CD14-positive monocyte (primary cell): ENCODE measurements around the gene PARP9. TPM values are rescaled to one million over a fixed set of nuclear protein-coding genes. Genes with fewer than 3 reads are reported as not detected.
"Not testable (repeated sequence)": the region's sequence is repeated elsewhere in the genome, so short reads cannot be mapped to it uniquely, and the experiment has no call there.

Source experiments
- DNase-seq, 3 donors: peaks; one replicate each; pipeline ENCODE4 v3.0.0-alpha.2; 2011 to 2022
- H2AFZ ChIP-seq: 2 replicates; pipeline ENCODE4 v1.6.0; 2012; ENCODE audit warnings: mild to moderate bottlenecking, low read depth, low read length, inconsistent platforms; ENCODE audit not compliant: insufficient read depth, poor library complexity, severe bottlenecking
- H3K27ac ChIP-seq, 2 donors: 1 replicate in 1 of 2; 2 replicates in 1 of 2; pipeline ENCODE4 v1.5.1; 2012 to 2013; ENCODE audit warnings: low read length in 2 of 2, control low read depth in 1 of 2, inconsistent platforms in 1 of 2, low read depth in 1 of 2, mild to moderate bottlenecking in 1 of 2
- H3K27me3 ChIP-seq, 2 donors: one replicate each; pipeline versions ENCODE4 v1.6.0 to v1.6.1; 2011 to 2013; ENCODE audit warnings: low read length in 2 of 2; ENCODE audit not compliant: control insufficient read depth in 2 of 2, insufficient read depth in 2 of 2
- H3K36me3 ChIP-seq, 2 donors: replicated peaks in 1 of 2; 1 replicate in 1 of 2; 2 replicates in 1 of 2; pipeline versions ENCODE4 v1.5.1 to v1.6.1; 2012 to 2013; ENCODE audit warnings: low read length in 2 of 2, control low read depth in 1 of 2, inconsistent platforms in 1 of 2, mild to moderate bottlenecking in 1 of 2; ENCODE audit not compliant: insufficient read depth in 2 of 2, control insufficient read depth in 1 of 2
- H3K4me1 ChIP-seq, 2 donors: 1 replicate in 1 of 2; 2 replicates in 1 of 2; pipeline versions ENCODE4 v1.5.1 to v1.6.1; 2012 to 2013; ENCODE audit warnings: low read length in 2 of 2, control low read depth in 1 of 2, inconsistent platforms in 1 of 2, mild to moderate bottlenecking in 1 of 2, moderate library complexity in 1 of 2; ENCODE audit not compliant: insufficient read depth in 2 of 2, control insufficient read depth in 1 of 2
- H3K4me2 ChIP-seq: replicated peaks from 2 replicates; pipeline ENCODE3; 2012; ENCODE audit warnings: low read length, moderate library complexity, mild to moderate bottlenecking; ENCODE audit not compliant: poor library complexity, severe bottlenecking; ENCODE audit errors: extremely low read depth
- H3K4me3 ChIP-seq, 3 experiments: fragments of 200-600 bp in 1 of 3; sonication (generic) in 1 of 3; replicated peaks in 1 of 3; 1 replicate in 2 of 3; 2 replicates in 1 of 3; pipeline ENCODE4 v1.5.1; 2011 to 2013; ENCODE audit warnings: low read length in 3 of 3, mild to moderate bottlenecking in 3 of 3, control low read depth in 2 of 3, low read depth in 2 of 3, inconsistent platforms in 1 of 3, moderate library complexity in 1 of 3
- H3K79me2 ChIP-seq: 2 replicates; pipeline ENCODE4 v1.6.0; 2012; ENCODE audit warnings: mild to moderate bottlenecking, control low read depth, inconsistent platforms, low read length, moderate library complexity; ENCODE audit not compliant: insufficient read depth
- H3K9ac ChIP-seq: 2 replicates; pipeline ENCODE4 v1.6.0; 2017; ENCODE audit warnings: low read length, mild to moderate bottlenecking; ENCODE audit not compliant: insufficient read depth, poor library complexity, severe bottlenecking
- H3K9me3 ChIP-seq, 2 donors: replicated peaks in 1 of 2; 1 replicate in 1 of 2; 2 replicates in 1 of 2; pipeline versions ENCODE4 v1.5.1 to v1.6.1; 2012 to 2013; ENCODE audit warnings: low read length in 2 of 2, control low read depth in 1 of 2; ENCODE audit not compliant: control insufficient read depth in 1 of 2, insufficient read depth in 1 of 2
- H4K20me1 ChIP-seq: 2 replicates; pipeline ENCODE4 v1.6.0; 2012; ENCODE audit warnings: mild to moderate bottlenecking, low read length, control low read depth, moderate library complexity; ENCODE audit not compliant: insufficient read depth
- H3K27ac Mint-ChIP-seq, 7 donors: one replicate each; pipeline ENCODE4 v1.8.0; 2020; ENCODE audit warnings: mild to moderate bottlenecking in 7 of 7, mixed read lengths in 7 of 7, moderate library complexity in 6 of 7, inconsistent platforms in 2 of 7
- H3K27me3 Mint-ChIP-seq, 3 donors: one replicate each; pipeline ENCODE4 v1.8.0; 2021 to 2022; ENCODE audit warnings: low read depth in 3 of 3, mild to moderate bottlenecking in 3 of 3, mixed read lengths in 3 of 3, moderate library complexity in 3 of 3, inconsistent platforms in 1 of 3
- H3K36me3 Mint-ChIP-seq, 2 donors: one replicate each; pipeline ENCODE4 v1.8.0; 2020; ENCODE audit warnings: mixed read lengths in 2 of 2, inconsistent platforms in 1 of 2, mild to moderate bottlenecking in 1 of 2
- H3K4me1 Mint-ChIP-seq: one replicate; pipeline ENCODE4 v1.8.0; 2020; ENCODE audit warnings: mild to moderate bottlenecking, mixed read lengths
- H3K4me3 Mint-ChIP-seq, 2 donors: one replicate each; pipeline ENCODE4 v1.8.0; 2020; ENCODE audit warnings: mild to moderate bottlenecking in 2 of 2, mixed read lengths in 2 of 2, moderate library complexity in 1 of 2
- H3K9me3 Mint-ChIP-seq, 7 donors: one replicate each; pipeline ENCODE4 v1.8.0; 2020 to 2022; ENCODE audit warnings: mixed read lengths in 7 of 7, mild to moderate bottlenecking in 6 of 7, moderate library complexity in 6 of 7, inconsistent platforms in 2 of 7
- CTCF ChIP-seq: fragments of 200-600 bp; IDR thresholded peaks from one replicate; pipeline ENCODE4 v1.8.0; 2022; ENCODE audit warnings: antibody characterized with exemption, mild to moderate bottlenecking
- WGBS: methylation state at CpG from one replicate; pipeline ENCODE4 v1.1.5; 2013; ENCODE audit warnings: missing lambda C conversion rate; ENCODE audit not compliant: insufficient coverage; 5-methylcytosine and 5-hydroxymethylcytosine counted together
- intact Hi-C, 2 donors: fragments of 100-400 bp; cut with micrococcal nuclease; formaldehyde crosslinking; loops; one replicate each; pipeline versions ENCODE4 v1.15.0 to v1.15.1; 2023
- polyA plus RNA-seq, 3 donors: library from polyadenylated mRNA; depleted of rRNA in 1 of 3; unstranded in 2 of 3; stranded (reverse) in 1 of 3; fragments of 300-500 nt in 2 of 3; fragments of >200 nt in 1 of 3; fragmentation: Illumina TruSeq in 2 of 3; gene quantifications; 1 replicate in 2 of 3; 2 replicates in 1 of 3; pipeline ENCODE4 v1.2.3, GENCODE V29; 2012 to 2021

Gene PARP9
- polyA plus RNA-seq, 3 donors, result 31.4 to 43.3 (median 34.4) TPM

DNA sequence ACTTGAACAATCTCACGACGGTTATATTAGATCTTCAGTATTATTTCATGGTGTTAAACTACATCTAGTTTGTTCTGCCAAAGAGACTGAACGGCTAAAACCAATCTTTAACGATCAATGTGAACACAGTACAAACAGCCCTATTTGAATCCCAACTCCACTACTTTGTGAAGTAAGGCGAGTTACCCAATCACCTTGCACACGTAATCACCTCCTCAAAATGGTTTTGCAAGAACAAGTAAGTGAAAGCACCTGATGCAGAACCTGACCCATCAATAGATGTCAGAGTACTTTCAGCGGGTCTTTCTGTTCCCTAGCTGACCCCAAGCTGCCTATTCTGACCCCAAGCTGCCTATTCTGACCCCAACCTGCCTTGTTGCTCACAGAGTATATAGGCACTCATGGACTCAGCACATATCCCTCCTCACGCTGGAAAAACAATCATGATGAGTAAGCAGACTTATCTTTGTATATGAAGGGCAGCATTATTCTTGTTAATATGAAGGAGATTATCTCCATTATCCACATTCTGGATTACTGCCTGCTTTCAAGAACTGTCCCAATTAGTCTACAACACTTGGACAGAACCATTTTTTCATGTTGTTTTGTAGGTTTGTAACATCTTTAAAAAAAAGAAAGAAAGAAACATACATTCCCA lies 53.1 kb downstream of the PARP9 start:
- Histone ChIP-seq H3K4me2 (no peak overlapping the region), H2AFZ (no peak overlapping the region), H4K20me1 (peaks cover 74% of the 10 kb centered on the region), H3K36me3 (no peaks in the 10 kb centered on the region), H3K4me1 (peaks cover 17 to 28% of the 10 kb centered on the region in 2 donors), H3K4me3 (no peak overlapping the region), H3K27me3 (no peaks in the 10 kb centered on the region), H3K27ac (peak overlapping the region in 1 of 2 donors; percentile 46), H3K9ac (no peak overlapping the region), H3K79me2 (peaks cover 78% of the 10 kb centered on the region), H3K9me3 (no peaks in the 10 kb centered on the region)
- H3K4me3 Mint-ChIP-seq, result no peak overlapping the region
- no peaks in the 10 kb centered on the region for H3K27me3 Mint-ChIP-seq
- 76% methylated on average over 5 of the region's 8 CpGs for WGBS
- H3K4me1 Mint-ChIP-seq, result peaks cover 52% of the 10 kb centered on the region
- DNase-seq, result peak in 1 of 3 donors; percentile 20
- peaks cover 0 to 17% of the 10 kb centered on the region in 2 donors for H3K36me3 Mint-ChIP-seq
- peak overlapping the region in 3 of 7 donors; percentile 19 to 58 (median 56) for H3K27ac Mint-ChIP-seq
- H3K9me3 Mint-ChIP-seq, result peaks cover 0 to 4% (median 4%) of the 10 kb centered on the region in 7 donors
- TF ChIP-seq CTCF, result no peak
- intact Hi-C loops, result loop anchor here in 1 of 2 donors (10.0 kb wide), 2 partner anchors 46 to 96 kb away; partner anchors contain the start of gene WDR5B

DNA sequence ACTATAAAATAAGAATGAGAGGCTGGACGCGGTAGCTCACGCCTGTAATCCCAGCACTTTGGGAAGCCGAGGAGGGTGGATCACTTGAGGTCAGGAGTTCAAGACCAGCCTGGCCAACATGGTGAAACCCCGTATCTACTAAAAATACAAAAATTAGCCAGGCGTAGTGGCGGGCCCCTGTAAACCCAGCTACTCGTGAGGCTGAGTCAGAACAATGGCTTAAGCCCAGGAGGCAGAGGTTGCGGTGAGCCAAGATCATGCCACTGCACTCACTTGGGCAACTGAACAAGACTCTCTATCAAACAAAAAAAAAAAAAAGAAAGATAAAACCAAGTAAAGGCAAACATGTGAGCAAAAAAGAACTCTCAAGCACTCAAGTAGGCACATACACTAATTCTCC lies 55.2 kb downstream of the PARP9 start:
- H4K20me1 ChIP-seq, result peaks cover 95% of the 10 kb centered on the region
- H3K9me3 Mint-ChIP-seq, H2AFZ ChIP-seq, H3K27ac Mint-ChIP-seq, H3K36me3 ChIP-seq, H3K27me3 ChIP-seq, H3K9me3 ChIP-seq, H3K4me2 ChIP-seq, H3K27ac ChIP-seq, H3K4me3 ChIP-seq, H3K4me3 Mint-ChIP-seq, H3K27me3 Mint-ChIP-seq, DNase-seq, intact Hi-C loops, H3K9ac ChIP-seq: not testable (repeated sequence)
- peaks cover 0 to 17% of the 10 kb centered on the region in 2 donors for H3K36me3 Mint-ChIP-seq
- peaks cover 12 to 26% of the 10 kb centered on the region in 2 donors for H3K4me1 ChIP-seq
- 97% methylated on average over 5 of the region's 9 CpGs for WGBS
- H3K79me2 ChIP-seq, result peaks cover 98% of the 10 kb centered on the region
- H3K4me1 Mint-ChIP-seq, result peaks cover 55% of the 10 kb centered on the region
